ENCODE measurements around the gene KCNK5. TPM values are rescaled to one million over a fixed set of nuclear protein-coding genes. Genes with fewer than 3 reads are reported as not detected.

The KCNK5 gene
- total RNA-seq, 1 experiment from 2014 or later = not detected

- no peaks in the 10 kb centered on the region for H3K27me3 ChIP-seq (ENCODE audit: low read length)
- no peak overlapping the region for H3K4me3 ChIP-seq (ENCODE audit: low read length)
- no peaks in the 10 kb centered on the region for H3K9me3 ChIP-seq (ENCODE audit: low read length)
- H3K4me2 ChIP-seq (ENCODE audit: low read depth, low read length, poor library complexity, severe bottlenecking) = no peak overlapping the region
- no peaks in the 10 kb centered on the region for H4K20me1 ChIP-seq (ENCODE audit: insufficient read depth, low read depth, low read length)
- no peak overlapping the region for H3K27ac ChIP-seq (ENCODE audit: low read length)
- H3K9ac ChIP-seq (ENCODE audit: low read length) = no peak overlapping the region
- no peaks in the 10 kb centered on the region for H3K79me2 ChIP-seq (ENCODE audit: low read length)
- no peak overlapping the region for H2AFZ ChIP-seq (ENCODE audit: low read length)
- H3K36me3 ChIP-seq (ENCODE audit: insufficient read depth, low read length) = no peaks in the 10 kb centered on the region
- no peaks in the 10 kb centered on the region for H3K4me1 ChIP-seq (ENCODE audit: low read length)
- no peaks in the 10 kb centered on the region for H3K9me2 ChIP-seq (replicated peaks; ENCODE audit: insufficient read depth, low read length)
- DNase-seq = no peak
These were observed 21.0 kb downstream of the KCNK5 start for GRCh38 chr6:39208223-39208739.

DNA sequence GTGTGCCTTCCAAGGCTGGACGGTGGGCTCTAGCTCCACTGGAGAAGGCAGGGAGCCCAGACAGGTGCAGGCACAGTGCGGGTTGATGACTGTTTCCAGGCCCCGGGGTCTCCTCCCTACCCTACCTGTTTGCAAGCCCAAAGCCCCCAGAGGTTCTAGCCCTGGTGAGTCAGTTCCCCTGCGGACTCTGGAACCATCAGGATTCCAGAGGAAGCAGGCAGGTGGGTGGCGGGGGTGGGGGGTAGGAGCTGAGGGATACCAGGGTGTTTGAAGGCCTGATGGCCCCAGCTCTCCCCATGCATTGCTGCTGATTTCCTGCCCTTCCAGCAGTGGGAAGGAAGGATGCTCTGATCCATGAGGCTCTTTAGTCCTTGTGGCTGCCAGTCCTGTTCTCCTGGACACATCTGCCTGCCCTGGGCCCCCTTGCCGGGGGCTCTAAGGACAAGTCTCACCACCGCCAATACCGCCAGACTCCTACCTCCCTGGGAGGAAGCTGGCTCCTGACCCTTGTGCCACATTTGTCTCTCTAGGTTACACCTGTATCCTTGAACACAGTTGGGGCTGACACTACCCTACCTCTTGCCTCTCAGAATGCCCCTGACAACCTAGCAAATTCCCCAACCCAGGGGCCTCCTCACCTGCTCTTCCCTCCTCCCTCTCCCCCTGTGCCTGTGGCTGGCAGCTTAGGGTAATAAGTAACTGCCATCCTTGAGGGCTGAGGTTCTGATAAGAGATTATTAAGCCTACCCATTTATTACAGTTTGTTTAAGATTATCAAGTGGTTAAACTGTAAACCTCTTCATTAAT lies 21.7 kb downstream of the KCNK5 start:
- H2AFZ ChIP-seq (ENCODE audit: low read length) = no peak overlapping the region
- H3K9ac ChIP-seq (ENCODE audit: low read length) = no peak overlapping the region
- no peak overlapping the region for H3K27ac ChIP-seq (ENCODE audit: low read length)
- DNase-seq = no peak
- no peaks in the 10 kb centered on the region for H3K4me1 ChIP-seq (ENCODE audit: low read length)
- no peak overlapping the region for H3K4me2 ChIP-seq (ENCODE audit: low read depth, low read length, poor library complexity, severe bottlenecking)
- H3K36me3 ChIP-seq (ENCODE audit: insufficient read depth, low read length) = no peaks in the 10 kb centered on the region
- no peaks in the 10 kb centered on the region for H3K27me3 ChIP-seq (ENCODE audit: low read length)
- no peak overlapping the region for H3K4me3 ChIP-seq (ENCODE audit: low read length)
- no peaks in the 10 kb centered on the region for H4K20me1 ChIP-seq (ENCODE audit: insufficient read depth, low read depth, low read length)
- no peaks in the 10 kb centered on the region for H3K9me3 ChIP-seq (ENCODE audit: low read length)
- no peaks in the 10 kb centered on the region for H3K9me2 ChIP-seq (replicated peaks; ENCODE audit: insufficient read depth, low read length)
- no peaks in the 10 kb centered on the region for H3K79me2 ChIP-seq (ENCODE audit: low read length)

DNA sequence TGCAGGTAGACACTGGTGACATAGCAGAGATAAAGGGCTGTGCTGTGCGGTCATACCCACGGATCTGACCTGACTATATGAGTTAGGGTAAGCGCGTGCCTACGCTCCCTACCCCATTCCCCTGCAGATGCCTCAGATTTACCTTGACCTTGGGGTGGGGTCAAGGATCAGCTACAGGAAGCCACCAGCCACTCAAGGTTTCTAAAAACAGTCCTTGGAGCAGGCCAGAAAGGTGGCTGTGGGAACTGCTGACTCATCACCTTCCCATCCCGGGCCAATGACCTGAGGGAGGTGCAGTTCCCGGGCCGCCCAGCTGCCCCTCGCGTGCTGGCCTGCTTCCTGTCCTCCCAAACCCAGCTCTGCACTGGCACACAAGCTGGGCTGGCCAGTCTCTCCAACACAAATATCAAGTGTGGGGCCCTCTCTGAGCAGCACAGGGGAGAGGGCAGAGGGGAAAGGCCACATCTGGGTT lies 23.0 kb downstream of the KCNK5 start:
- Histone ChIP-seq H3K4me3 (ENCODE audit: low read length) (no peak overlapping the region), H3K4me1 (ENCODE audit: low read length) (no peaks in the 10 kb centered on the region), H3K4me2 (ENCODE audit: low read depth, low read length, poor library complexity, severe bottlenecking) (no peak overlapping the region), H3K79me2 (ENCODE audit: low read length) (no peaks in the 10 kb centered on the region), H4K20me1 (ENCODE audit: insufficient read depth, low read depth, low read length) (no peaks in the 10 kb centered on the region), H3K36me3 (ENCODE audit: insufficient read depth, low read length) (no peaks in the 10 kb centered on the region), H3K27me3 (ENCODE audit: low read length) (no peaks in the 10 kb centered on the region), H3K9me3 (ENCODE audit: low read length) (no peaks in the 10 kb centered on the region), H3K27ac (ENCODE audit: low read length) (no peak overlapping the region), H3K9ac (ENCODE audit: low read length) (no peak overlapping the region), H2AFZ (ENCODE audit: low read length) (no peak overlapping the region), H3K9me2 (replicated peaks; ENCODE audit: insufficient read depth, low read length) (no peaks in the 10 kb centered on the region)
- DNase-seq = no peak

DNA sequence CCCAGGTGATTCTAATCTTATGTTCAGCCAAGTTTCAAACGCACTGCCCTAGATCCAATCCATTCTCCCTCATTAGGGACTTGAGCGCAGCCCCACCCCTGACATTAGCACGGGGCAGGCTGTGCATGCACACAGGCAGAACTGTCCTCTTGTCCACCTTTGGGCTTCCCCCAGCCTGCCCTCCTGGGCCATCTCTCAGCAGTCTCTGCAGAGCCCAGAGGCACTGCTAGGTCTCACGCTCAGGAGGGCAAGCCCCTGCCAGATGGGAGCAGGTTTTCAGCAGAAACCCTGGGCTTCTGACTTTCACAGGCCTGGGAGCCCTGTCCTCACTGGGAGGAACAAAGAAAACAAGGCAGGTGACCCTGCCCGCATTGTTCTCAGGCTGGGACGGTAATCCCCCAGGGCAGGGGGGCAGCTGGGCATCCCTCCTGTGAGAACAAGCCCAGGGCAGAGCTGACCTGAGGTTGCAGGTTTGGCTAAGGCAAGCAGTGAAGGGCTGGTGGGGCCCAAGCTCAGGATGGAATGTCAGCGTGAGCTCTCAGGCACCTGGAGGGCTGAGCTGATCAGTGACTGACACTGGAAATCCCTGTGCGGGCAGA lies 24.5 kb downstream of the KCNK5 start:
- H4K20me1 ChIP-seq (ENCODE audit: insufficient read depth, low read depth, low read length) = no peaks in the 10 kb centered on the region
- H3K9ac ChIP-seq (ENCODE audit: low read length) = no peak overlapping the region
- no peak overlapping the region for H3K27ac ChIP-seq (ENCODE audit: low read length)
- H3K9me3 ChIP-seq (ENCODE audit: low read length) = no peaks in the 10 kb centered on the region
- no peak for DNase-seq
- no peaks in the 10 kb centered on the region for H3K79me2 ChIP-seq (ENCODE audit: low read length)
- no peak overlapping the region for H3K4me3 ChIP-seq (ENCODE audit: low read length)
- H3K4me2 ChIP-seq (ENCODE audit: low read depth, low read length, poor library complexity, severe bottlenecking) = no peak overlapping the region
- no peaks in the 10 kb centered on the region for H3K36me3 ChIP-seq (ENCODE audit: insufficient read depth, low read length)
- no peaks in the 10 kb centered on the region for H3K4me1 ChIP-seq (ENCODE audit: low read length)
- no peaks in the 10 kb centered on the region for H3K9me2 ChIP-seq (replicated peaks; ENCODE audit: insufficient read depth, low read length)
- H3K27me3 ChIP-seq (ENCODE audit: low read length) = no peaks in the 10 kb centered on the region
- H2AFZ ChIP-seq (ENCODE audit: low read length) = no peak overlapping the region

DNA sequence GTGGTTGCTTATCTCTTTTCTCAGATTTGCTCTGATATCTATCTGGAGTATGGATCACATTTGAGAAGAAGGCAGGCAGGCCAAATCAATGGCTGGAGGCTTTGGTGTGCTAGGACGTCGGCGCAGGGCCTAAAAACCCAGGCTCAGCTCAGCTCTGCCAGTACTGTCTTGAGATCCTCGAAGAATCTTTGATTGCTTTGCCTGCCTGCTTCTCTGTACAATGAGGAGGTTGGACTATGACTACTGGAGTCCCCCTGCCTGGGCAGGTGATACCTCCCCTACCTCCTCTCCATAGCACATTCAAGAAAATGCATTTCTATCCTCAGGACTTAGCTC lies 25.1 kb downstream of the KCNK5 start:
- Histone ChIP-seq H3K4me3 (ENCODE audit: low read length) (no peak overlapping the region), H3K36me3 (ENCODE audit: insufficient read depth, low read length) (no peaks in the 10 kb centered on the region), H3K9me3 (ENCODE audit: low read length) (no peaks in the 10 kb centered on the region), H3K79me2 (ENCODE audit: low read length) (no peaks in the 10 kb centered on the region), H3K27ac (ENCODE audit: low read length) (no peak overlapping the region), H3K9me2 (replicated peaks; ENCODE audit: insufficient read depth, low read length) (no peaks in the 10 kb centered on the region), H4K20me1 (ENCODE audit: insufficient read depth, low read depth, low read length) (no peaks in the 10 kb centered on the region), H2AFZ (ENCODE audit: low read length) (no peak overlapping the region), H3K27me3 (ENCODE audit: low read length) (no peaks in the 10 kb centered on the region), H3K4me1 (ENCODE audit: low read length) (no peaks in the 10 kb centered on the region), H3K4me2 (ENCODE audit: low read depth, low read length, poor library complexity, severe bottlenecking) (no peak overlapping the region), H3K9ac (ENCODE audit: low read length) (no peak overlapping the region)
- no peak for DNase-seq

GRCh38 chr6:39203436-39204159 lies 25.7 kb downstream of the KCNK5 start:
- no peaks in the 10 kb centered on the region for H4K20me1 ChIP-seq (ENCODE audit: insufficient read depth, low read depth, low read length)
- H3K36me3 ChIP-seq (ENCODE audit: insufficient read depth, low read length) = no peaks in the 10 kb centered on the region
- no peak overlapping the region for H3K4me2 ChIP-seq (ENCODE audit: low read depth, low read length, poor library complexity, severe bottlenecking)
- no peak overlapping the region for H3K27ac ChIP-seq (ENCODE audit: low read length)
- H3K4me1 ChIP-seq (ENCODE audit: low read length) = no peaks in the 10 kb centered on the region
- no peak for DNase-seq
- no peaks in the 10 kb centered on the region for H3K27me3 ChIP-seq (ENCODE audit: low read length)
- no peaks in the 10 kb centered on the region for H3K9me2 ChIP-seq (replicated peaks; ENCODE audit: insufficient read depth, low read length)
- no peaks in the 10 kb centered on the region for H3K79me2 ChIP-seq (ENCODE audit: low read length)
- H3K9ac ChIP-seq (ENCODE audit: low read length) = no peak overlapping the region
- no peaks in the 10 kb centered on the region for H3K9me3 ChIP-seq (ENCODE audit: low read length)
- H3K4me3 ChIP-seq (ENCODE audit: low read length) = no peak overlapping the region
- H2AFZ ChIP-seq (ENCODE audit: low read length) = no peak overlapping the region

DNA sequence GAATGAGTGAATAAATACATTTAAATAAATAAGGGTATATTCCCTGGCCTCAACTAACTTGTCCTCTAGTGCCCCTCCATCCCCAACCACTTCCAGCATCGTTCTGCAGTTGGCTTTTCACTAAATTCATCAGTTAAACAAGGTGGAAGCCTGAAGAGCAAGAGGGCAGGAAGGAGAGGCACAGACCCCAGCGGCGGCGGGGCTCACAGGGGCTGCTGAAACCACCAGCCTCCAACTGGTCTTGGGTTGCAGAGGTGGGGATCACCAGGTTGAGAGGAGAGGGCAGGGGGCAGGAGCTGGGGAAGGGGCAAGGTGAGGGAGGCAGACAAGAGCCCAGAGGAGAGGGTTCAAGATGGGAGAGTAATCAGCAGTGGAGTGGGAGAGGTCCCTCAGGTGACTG lies 27.1 kb downstream of the KCNK5 start:
- H3K79me2 ChIP-seq (ENCODE audit: low read length) = no peaks in the 10 kb centered on the region
- peaks cover 11% of the 10 kb centered on the region for H3K4me1 ChIP-seq (ENCODE audit: low read length)
- H3K4me3 ChIP-seq (ENCODE audit: low read length) = no peak overlapping the region
- no peak overlapping the region for H3K27ac ChIP-seq (ENCODE audit: low read length)
- no peaks in the 10 kb centered on the region for H4K20me1 ChIP-seq (ENCODE audit: insufficient read depth, low read depth, low read length)
- H3K9me2 ChIP-seq (replicated peaks; ENCODE audit: insufficient read depth, low read length) = no peaks in the 10 kb centered on the region
- no peaks in the 10 kb centered on the region for H3K27me3 ChIP-seq (ENCODE audit: low read length)
- DNase-seq = no peak
- no peak overlapping the region for H3K4me2 ChIP-seq (ENCODE audit: low read depth, low read length, poor library complexity, severe bottlenecking)
- H3K36me3 ChIP-seq (ENCODE audit: insufficient read depth, low read length) = no peaks in the 10 kb centered on the region
- no peak overlapping the region for H3K9ac ChIP-seq (ENCODE audit: low read length)
- H3K9me3 ChIP-seq (ENCODE audit: low read length) = no peaks in the 10 kb centered on the region
- no peak overlapping the region for H2AFZ ChIP-seq (ENCODE audit: low read length)

- H3K4me3 ChIP-seq (ENCODE audit: low read length) = no peak overlapping the region
- H3K27ac ChIP-seq (ENCODE audit: low read length) = no peak overlapping the region
- H3K36me3 ChIP-seq (ENCODE audit: insufficient read depth, low read length) = no peaks in the 10 kb centered on the region
- no peak for DNase-seq
- H3K4me1 ChIP-seq (ENCODE audit: low read length) = peaks cover 14% of the 10 kb centered on the region
- no peak overlapping the region for H3K9ac ChIP-seq (ENCODE audit: low read length)
- H3K9me2 ChIP-seq (replicated peaks; ENCODE audit: insufficient read depth, low read length) = no peaks in the 10 kb centered on the region
- no peaks in the 10 kb centered on the region for H3K79me2 ChIP-seq (ENCODE audit: low read length)
- H3K27me3 ChIP-seq (ENCODE audit: low read length) = no peaks in the 10 kb centered on the region
- no peak overlapping the region for H2AFZ ChIP-seq (ENCODE audit: low read length)
- no peaks in the 10 kb centered on the region for H4K20me1 ChIP-seq (ENCODE audit: insufficient read depth, low read depth, low read length)
- H3K9me3 ChIP-seq (ENCODE audit: low read length) = no peaks in the 10 kb centered on the region
- no peak overlapping the region for H3K4me2 ChIP-seq (ENCODE audit: low read depth, low read length, poor library complexity, severe bottlenecking)
These were observed 28.7 kb downstream of the KCNK5 start for GRCh38 chr6:39200498-39201020.
